Muscle of back (tissue), 10 donors: ENCODE measurements around the gene C1QTNF3. TPM values are rescaled to one million over a fixed set of nuclear protein-coding genes. Genes with fewer than 3 reads are reported as not detected.

Source experiments
- polyA plus RNA-seq, 10 donors: library from polyadenylated mRNA; unstranded; fragments of 120-200 nt; gene quantifications; one replicate each; pipeline ENCODE4 v1.2.1, GENCODE V29; 2013; ENCODE audit not compliant: insufficient read length in 10 of 10

C1QTNF3 gene
- polyA plus RNA-seq, 10 donors, result 55.4 to 132 (median 108) TPM

Other genes starting within 250 kb of the C1QTNF3 start
- 10 to 100 TPM; 18.5 to 30.8 (median 23.9) TPM for gene ADAMTS12, start 151.2 kb downstream of the C1QTNF3 start, polyA plus RNA-seq
- gene RXFP3, start 106.8 kb downstream of the C1QTNF3 start, polyA plus RNA-seq, result not detected
- under 1 TPM; 0.12 to 0.50 (median 0.18) TPM for gene SLC45A2, start 58.5 kb downstream of the C1QTNF3 start, polyA plus RNA-seq
- 10 to 100 TPM in 1 of 10 donors, 1 to 10 TPM in 9; 3.8 to 10.5 (median 6.2) TPM for gene AMACR, start 35.2 kb downstream of the C1QTNF3 start, polyA plus RNA-seq